Measurements from ENCODE around the gene AXIN1.

DNA sequence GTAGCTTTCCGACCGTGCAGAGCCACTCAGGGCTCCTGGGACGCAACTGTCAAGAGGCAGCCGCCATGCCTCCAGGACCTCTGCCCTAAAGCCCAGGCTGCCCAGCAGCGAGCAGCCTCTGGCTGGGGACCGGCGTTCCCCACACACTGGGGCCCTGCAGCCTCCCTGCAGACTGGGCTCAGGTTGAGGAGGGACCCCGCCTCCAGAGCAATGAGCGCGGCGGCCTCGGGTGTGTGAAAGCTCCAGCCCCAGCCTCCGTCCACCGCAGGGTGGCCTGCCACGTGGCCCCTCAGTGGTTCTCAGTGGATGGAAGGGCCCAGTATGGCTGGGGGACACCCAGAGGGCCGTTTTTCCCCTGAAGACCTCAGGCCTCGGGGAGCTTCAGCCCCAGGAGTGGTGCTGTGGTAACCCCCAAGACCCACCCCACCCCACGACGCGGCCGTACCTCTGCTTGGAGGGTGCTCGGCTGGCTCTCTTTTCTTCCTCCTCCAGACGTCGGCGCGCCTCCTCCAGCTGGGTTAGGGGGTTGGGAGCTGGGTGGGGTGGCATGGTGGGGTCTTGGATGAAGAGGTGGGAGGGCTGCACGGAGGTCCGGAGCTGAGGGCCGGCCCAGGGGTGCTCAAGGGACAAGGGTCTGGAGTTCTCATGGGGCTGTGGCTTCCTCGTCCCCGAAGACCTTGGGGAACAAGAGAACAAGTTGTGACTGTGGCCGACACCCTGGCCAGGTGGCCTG lies 59.3 kb downstream of the AXIN1 start:
- TF ChIP-seq, protein P1, sequence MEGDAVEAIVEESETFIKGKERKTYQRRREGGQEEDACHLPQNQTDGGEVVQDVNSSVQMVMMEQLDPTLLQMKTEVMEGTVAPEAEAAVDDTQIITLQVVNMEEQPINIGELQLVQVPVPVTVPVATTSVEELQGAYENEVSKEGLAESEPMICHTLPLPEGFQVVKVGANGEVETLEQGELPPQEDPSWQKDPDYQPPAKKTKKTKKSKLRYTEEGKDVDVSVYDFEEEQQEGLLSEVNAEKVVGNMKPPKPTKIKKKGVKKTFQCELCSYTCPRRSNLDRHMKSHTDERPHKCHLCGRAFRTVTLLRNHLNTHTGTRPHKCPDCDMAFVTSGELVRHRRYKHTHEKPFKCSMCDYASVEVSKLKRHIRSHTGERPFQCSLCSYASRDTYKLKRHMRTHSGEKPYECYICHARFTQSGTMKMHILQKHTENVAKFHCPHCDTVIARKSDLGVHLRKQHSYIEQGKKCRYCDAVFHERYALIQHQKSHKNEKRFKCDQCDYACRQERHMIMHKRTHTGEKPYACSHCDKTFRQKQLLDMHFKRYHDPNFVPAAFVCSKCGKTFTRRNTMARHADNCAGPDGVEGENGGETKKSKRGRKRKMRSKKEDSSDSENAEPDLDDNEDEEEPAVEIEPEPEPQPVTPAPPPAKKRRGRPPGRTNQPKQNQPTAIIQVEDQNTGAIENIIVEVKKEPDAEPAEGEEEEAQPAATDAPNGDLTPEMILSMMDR (IDR thresholded peaks at IDR 0.05), result no peak
- no peak for TF ChIP-seq POLR2AphosphoS5 (IDR thresholded peaks at IDR 0.05)

Measured in prostate gland (tissue), 2 donors.